K562 (cell line): ENCODE data around the gene GMPR2. TPM values are rescaled to one million over a fixed set of nuclear protein-coding genes. Genes with fewer than 3 reads are reported as not detected.

Source experiments
- CBX5 ChIP-seq: IDR thresholded peaks from 2 replicates; pipeline ENCODE4 v1.6.1; 2014; ENCODE audit warnings: low read depth, borderline replicate concordance
- FOXK2 ChIP-seq, 2 experiments: fragments of 450-650 bp; IDR thresholded peaks in 1 of 2; conservative IDR thresholded peaks in 1 of 2; 2 replicates each; pipeline ENCODE4 v1.6.1; 2016; ENCODE audit warnings: low read depth in 2 of 2, mild to moderate bottlenecking in 1 of 2
- GTF2E2 ChIP-seq: fragments of 200-800 bp; sonication (Bioruptor generic); IDR thresholded peaks from 2 replicates; pipeline ENCODE4 v1.6.1; 2016; ENCODE audit warnings: missing genetic modification characterization, missing compliant biosample characterization
- HSF4 ChIP-seq: fragments of 250-450 bp; sonication (Bioruptor Pico); IDR thresholded peaks from 2 replicates; pipeline ENCODE4 v2.1.2; 2022; ENCODE audit warnings: mild to moderate bottlenecking, moderate library complexity, borderline replicate concordance
- POLR2H ChIP-seq: IDR thresholded peaks from 2 replicates; pipeline ENCODE4 v1.6.1; 2016; ENCODE audit warnings: missing genetic modification characterization, low read depth, mild to moderate bottlenecking, control low read depth, missing compliant biosample characterization, moderate library complexity
- RREB1 ChIP-seq: fragments of 250-450 bp; sonication (Bioruptor Pico); IDR thresholded peaks from 2 replicates; pipeline ENCODE4 v1.4.0; 2020
- ZBTB43 ChIP-seq: sonication (generic); formaldehyde crosslinking; IDR thresholded peaks from 2 replicates; pipeline ENCODE4 v1.8.0; 2023; ENCODE audit warnings: mild to moderate bottlenecking, missing genetic modification reagents
- ZNF165 ChIP-seq: fragments of 250-450 bp; sonication (Bioruptor Pico); IDR thresholded peaks from 2 replicates; pipeline ENCODE4 v1.4.0; 2020; ENCODE audit warnings: borderline replicate concordance
- ZNF217 ChIP-seq: sonication (generic); formaldehyde crosslinking; IDR thresholded peaks from 2 replicates; pipeline ENCODE4 v1.8.0; 2022; ENCODE audit warnings: mild to moderate bottlenecking, missing genetic modification reagents
- ZNF668 ChIP-seq: fragments of 250-450 bp; sonication (Bioruptor Pico); IDR thresholded peaks from 2 replicates; pipeline ENCODE4 v1.8.0; 2022; ENCODE audit warnings: mild to moderate bottlenecking, inconsistent platforms
- ZZZ3 ChIP-seq: fragments of 450-650 bp; IDR thresholded peaks from 2 replicates; pipeline ENCODE4 v1.6.1; 2016; ENCODE audit warnings: antibody characterized with exemption, mild to moderate bottlenecking, moderate library complexity
- polyA plus RNA-seq, 8 experiments: library from polyadenylated mRNA; depleted of rRNA in 4 of 8; stranded (reverse) in 5 of 8; unstranded in 3 of 8; fragments of >200 nt; fragmentation: Nextera tagmentation in 2 of 8; fragmentation: Illumina TruSeq in 1 of 8; extraction: Ambion mirVana in 2 of 8; extraction: Trizol in 1 of 8; gene quantifications; 2 replicates each; pipeline versions ENCODE4 v1.2.1 to v1.2.3, GENCODE V29; 2011 to 2014; ENCODE audit warnings: inconsistent platforms in 1 of 8, missing spikeins in 1 of 8
- total RNA-seq, 7 experiments: library from RNA; depleted of rRNA in 6 of 7; stranded (reverse); fragments of >200 nt in 6 of 7; fragmentation: Illumina TruSeq in 2 of 7; extraction: Trizol in 2 of 7; gene quantifications; 2 replicates each; pipeline versions ENCODE4 v1.2.1 to v1.2.3, GENCODE V29; 2011 to 2021; ENCODE audit warnings: low replicate concordance in 1 of 7
- TF ChIP-seq, protein P1 (sequence below): sonication (generic); formaldehyde crosslinking; IDR thresholded peaks from 2 replicates; pipeline ENCODE4 v1.8.0; 2022; ENCODE audit warnings: missing genetic modification reagents, mild to moderate bottlenecking, moderate library complexity, borderline replicate concordance
- TF ChIP-seq, protein P2 (sequence below): fragments of 150-350 bp; IDR thresholded peaks from 2 replicates; pipeline ENCODE4 v1.6.1; 2014; ENCODE audit warnings: low read depth, mild to moderate bottlenecking, low read length, borderline replicate concordance

Gene GMPR2
- total and polyA plus RNA-seq, 9 of the 15 experiments (the other 6 are each of a cell fraction or from before 2014, with no cell fraction given): 26.4 to 67.4 (median 36.3) TPM

DNA sequence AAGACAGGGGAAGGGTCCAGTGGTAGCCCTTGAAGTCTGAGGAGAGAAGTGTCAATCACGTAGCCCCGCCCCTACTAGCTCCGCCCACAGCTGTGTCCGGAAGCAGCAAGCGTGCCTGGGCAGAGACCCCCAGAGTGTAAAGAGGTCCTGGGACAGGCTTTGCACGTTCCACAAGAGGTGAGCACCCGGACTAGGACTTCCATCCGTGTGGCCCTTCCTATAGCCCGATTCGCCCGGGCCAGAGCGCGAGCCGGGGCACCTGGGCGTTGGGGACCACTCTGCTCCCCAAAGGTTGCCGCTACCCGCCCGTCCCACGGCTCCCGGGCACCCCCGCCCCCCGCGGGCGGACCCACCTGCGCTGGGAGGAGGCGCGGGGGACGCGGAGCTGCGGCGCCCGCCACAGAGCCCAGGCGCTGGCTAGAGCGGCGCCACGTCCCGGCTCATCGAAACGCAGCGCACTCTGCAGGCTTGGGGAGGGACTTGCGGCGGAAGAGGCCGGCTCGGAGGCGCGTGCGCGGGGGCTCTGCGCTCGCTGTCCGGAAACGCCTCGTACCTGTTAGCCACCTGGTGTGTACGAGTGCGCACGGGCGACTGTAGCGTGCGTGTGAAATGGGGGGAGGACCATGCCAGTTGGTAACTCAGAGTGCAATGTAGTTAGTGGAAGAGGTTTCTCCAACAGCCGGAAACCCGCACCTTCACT lies 38.6 kb downstream of the GMPR2 start, which contains the start of gene RABGGTA (continued):
- TF ChIP-seq RREB1 (CRISPR knock-in tag): no peak
- TF ChIP-seq POLR2H (tag): no peak; the same call in none of the 2 replicates
- TF ChIP-seq HSF4 (CRISPR knock-in tag): no peak
- no peak for TF ChIP-seq GTF2E2 (tag)
- TF ChIP-seq ZBTB43 (CRISPR knock-in tag): no peak
- TF ChIP-seq, protein P1, sequence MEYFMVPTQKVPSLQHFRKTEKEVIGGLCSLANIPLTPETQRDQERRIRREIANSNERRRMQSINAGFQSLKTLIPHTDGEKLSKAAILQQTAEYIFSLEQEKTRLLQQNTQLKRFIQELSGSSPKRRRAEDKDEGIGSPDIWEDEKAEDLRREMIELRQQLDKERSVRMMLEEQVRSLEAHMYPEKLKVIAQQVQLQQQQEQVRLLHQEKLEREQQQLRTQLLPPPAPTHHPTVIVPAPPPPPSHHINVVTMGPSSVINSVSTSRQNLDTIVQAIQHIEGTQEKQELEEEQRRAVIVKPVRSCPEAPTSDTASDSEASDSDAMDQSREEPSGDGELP (CRISPR knock-in tag): peak; percentile 71; the same call in 1 of the 2 replicates
- TF ChIP-seq CBX5: no peak
- TF ChIP-seq FOXK2 (conservative IDR thresholded peaks at IDR 0.05 in 1 of 2, IDR thresholded peaks at IDR 0.05 in 1 of 2; ENCODE audit: low read depth in 2 of 2): no peak; a peak in 2 of 4 replicates
- TF ChIP-seq ZZZ3: no peak
- TF ChIP-seq, protein P2, sequence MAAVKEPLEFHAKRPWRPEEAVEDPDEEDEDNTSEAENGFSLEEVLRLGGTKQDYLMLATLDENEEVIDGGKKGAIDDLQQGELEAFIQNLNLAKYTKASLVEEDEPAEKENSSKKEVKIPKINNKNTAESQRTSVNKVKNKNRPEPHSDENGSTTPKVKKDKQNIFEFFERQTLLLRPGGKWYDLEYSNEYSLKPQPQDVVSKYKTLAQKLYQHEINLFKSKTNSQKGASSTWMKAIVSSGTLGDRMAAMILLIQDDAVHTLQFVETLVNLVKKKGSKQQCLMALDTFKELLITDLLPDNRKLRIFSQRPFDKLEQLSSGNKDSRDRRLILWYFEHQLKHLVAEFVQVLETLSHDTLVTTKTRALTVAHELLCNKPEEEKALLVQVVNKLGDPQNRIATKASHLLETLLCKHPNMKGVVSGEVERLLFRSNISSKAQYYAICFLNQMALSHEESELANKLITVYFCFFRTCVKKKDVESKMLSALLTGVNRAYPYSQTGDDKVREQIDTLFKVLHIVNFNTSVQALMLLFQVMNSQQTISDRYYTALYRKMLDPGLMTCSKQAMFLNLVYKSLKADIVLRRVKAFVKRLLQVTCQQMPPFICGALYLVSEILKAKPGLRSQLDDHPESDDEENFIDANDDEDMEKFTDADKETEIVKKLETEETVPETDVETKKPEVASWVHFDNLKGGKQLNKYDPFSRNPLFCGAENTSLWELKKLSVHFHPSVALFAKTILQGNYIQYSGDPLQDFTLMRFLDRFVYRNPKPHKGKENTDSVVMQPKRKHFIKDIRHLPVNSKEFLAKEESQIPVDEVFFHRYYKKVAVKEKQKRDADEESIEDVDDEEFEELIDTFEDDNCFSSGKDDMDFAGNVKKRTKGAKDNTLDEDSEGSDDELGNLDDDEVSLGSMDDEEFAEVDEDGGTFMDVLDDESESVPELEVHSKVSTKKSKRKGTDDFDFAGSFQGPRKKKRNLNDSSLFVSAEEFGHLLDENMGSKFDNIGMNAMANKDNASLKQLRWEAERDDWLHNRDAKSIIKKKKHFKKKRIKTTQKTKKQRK: no peak
- TF ChIP-seq ZNF217 (CRISPR knock-in tag): no peak
- no peak for TF ChIP-seq ZNF668
- TF ChIP-seq ZNF165 (CRISPR knock-in tag): no peak
